Stimulated activated CD4-positive, alpha-beta T cell treated with anti-CD3 and anti-CD28 coated beads, Interleukin-12 subunit alpha, Interleukin-12 subunit beta, amount 100 ng/mL, for 48 hours (primary cell): Measurements from ENCODE around the gene C3orf62.

ENCODE experiments used
- DNase-seq, 3 donors: peaks; one replicate each; pipeline ENCODE4 v3.0.0-alpha.2; 2020; ENCODE audit warnings: low read depth in 2 of 3, low spot score in 1 of 3

The C3orf62 gene

DNA sequence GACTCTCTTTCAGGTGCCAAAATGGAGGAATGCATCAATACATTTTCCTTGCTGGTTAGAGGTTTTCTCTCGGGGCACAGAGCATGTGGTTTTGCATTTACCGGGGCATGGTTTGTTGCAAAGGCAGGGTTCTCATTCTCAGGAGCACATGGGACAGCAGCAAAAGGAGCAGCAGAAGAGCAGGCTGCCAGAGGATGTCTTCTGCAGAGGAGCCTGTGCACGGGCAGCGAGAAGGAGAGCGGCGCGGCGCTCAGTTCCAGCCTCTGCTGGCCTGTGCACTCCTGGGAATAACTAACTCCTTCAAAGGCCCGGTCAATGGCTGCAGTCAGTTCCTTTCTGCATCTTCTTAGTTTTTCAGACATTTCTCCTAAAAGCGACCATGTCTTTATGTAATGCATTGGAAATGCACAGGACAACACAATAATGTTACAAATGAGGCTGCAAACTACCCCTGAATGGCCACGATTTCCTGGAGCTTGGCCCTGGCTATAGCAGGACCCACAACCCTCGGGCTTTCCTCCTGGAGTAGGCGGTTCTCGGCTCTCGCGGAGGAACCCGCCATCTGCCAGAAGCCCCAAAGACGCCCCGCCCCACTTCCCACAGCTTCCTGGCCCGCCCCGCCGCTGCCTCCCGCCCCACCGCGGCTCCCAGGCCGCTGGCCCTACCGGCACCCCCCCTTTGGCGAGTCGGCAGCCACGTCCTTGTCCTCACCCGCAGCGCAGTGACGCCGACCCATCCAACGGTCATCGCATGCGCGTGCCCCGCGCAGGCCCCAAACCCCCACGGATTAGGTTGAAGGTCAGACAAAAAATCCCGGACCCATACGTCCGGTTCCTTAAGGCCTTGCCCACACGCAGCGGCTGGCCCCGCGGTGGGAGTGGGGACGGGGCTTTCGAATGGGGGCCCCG, at the start of gene C3orf62:
Gene C3orf62, minus strand, starts transcription at position 758 of the 908 bp plus-strand sequence. Its CDS starts 360 bp downstream, at position 398.
- peak; percentile 61 to 82 (median 67) for DNase-seq

DNA sequence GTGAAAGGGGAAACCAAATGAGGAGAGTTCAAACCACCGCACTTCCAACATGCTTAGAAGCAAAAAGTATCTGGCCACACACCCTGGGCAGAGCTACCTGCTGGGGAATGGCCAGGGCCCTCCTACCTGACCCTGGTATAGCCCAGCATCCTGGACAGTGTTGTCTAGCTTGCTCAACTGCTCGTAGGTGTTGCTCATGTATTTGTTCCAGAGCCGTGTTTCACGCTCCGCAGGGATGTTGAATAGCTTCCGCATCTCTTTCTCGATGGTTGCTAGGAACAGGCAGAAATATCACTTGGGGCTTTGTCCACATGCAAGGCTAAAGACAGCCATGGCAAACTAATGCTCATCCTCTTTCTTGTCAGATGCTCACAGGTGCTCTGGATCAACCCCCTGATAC, 47.7 kb upstream of the C3orf62 start:
- DNase-seq, result no peak

DNA sequence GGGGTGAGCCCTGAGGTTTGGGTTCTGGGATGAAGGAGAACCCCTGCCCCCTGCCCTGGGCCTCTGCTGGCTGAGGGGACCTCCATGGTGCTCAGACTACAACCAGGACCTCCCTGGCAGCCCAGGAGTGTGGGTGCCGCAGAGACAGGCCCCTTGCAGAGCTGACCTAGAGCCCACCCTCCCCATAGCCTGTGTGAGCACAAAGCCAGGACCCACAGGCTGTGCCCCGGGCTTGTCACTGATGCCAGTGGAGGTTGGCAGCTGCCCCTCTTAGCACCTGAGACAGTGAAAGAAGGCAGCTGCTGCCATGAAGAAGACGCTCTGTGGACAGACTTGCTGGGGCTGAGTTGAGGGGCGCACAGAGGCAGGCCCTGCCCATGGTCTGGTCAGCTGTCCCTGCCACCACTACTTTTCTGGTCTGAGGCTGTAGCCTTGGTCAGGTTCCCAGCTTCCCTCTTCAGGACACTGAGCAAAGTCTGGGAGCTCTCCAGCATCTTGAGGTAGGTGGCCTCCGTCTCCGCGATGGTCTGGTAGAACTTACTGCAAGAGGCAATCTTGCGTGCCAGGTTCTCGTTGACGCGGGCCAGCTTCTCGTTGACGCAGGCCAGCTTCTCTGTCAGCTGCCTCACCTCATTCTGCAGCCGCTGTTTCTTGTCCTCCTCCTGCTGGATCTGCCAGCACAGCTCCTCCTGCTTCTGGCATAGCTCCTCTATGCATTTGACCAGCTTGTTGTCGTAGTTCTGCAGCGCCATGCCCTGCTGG, 39.8 kb upstream of the C3orf62 start:
- DNase-seq, result no peak

DNA sequence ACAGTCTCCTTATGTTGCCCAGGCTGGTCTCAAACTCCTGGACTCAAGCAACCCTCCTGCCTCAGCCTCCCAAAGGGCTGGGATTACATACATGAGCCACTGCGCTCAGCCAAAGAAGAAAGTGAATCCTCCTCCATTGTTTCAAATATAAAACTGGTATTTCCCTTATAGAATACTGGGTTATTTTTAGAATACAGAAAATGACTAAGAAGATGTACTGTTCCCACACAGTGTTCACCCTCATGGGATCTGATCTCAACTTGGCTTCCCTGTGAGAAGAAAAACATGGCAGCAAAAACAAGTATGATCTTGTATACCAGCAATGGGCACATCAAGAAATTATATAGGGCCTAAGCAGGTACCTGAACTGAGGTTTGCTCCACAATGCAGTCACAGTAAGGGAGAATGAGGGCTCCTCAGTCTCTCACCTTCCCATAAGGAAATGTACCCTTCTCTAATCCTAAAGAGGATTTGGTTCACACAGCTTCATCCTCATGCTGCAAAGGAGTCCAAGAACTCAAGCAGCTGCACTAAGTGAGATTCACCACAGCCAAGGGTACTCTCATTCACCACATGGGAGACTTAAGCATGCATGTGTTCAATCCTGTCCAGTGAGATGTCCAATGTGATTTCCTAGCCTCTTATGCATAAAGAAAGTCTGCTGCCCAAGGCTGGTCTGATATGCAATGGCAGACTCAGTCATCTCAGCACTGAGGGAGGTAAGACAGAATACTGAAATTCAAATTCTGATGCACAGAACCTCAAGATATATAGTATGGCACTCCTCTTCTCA, 37.1 kb upstream of the C3orf62 start:
- DNase-seq, result no peak

DNA sequence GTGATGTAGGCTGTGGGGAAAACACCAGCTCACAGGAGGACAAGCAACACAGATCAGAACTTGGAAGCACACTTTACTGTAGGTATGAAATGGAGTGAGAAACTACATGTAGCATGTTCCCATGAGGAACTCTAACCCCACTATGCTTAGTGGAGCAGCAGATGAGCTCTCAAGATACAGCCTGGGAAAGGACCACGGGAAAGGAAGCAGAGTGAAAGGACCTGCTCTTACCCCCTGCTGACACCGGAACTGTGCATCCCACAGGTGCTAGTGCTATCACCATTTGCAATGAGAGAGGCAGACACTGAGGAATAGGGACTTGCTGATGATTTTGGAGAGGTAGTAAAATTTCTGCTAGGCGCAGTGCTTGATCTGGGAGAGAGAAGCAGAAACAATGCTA, 34.3 kb upstream of the C3orf62 start:
- no peak for DNase-seq

DNA sequence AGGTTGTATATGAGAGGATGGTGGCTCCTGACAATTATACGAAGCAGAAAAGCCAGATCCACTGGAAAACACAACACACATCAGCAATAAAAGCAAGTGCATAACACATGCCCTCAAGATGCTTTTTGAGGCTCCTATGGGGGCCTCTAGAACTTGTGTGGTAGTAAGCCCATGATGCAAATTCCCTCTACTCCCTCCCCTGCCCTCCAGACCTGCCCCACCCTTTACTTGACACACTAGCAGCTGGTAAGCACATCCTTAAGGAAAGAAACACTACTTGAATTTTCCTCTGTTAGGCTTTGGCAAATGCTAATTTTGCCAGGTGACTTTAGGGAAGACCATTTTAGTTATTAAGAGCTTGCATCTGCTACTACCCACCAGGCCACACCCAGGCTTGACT, 33.6 kb upstream of the C3orf62 start:
- no peak for DNase-seq

DNA sequence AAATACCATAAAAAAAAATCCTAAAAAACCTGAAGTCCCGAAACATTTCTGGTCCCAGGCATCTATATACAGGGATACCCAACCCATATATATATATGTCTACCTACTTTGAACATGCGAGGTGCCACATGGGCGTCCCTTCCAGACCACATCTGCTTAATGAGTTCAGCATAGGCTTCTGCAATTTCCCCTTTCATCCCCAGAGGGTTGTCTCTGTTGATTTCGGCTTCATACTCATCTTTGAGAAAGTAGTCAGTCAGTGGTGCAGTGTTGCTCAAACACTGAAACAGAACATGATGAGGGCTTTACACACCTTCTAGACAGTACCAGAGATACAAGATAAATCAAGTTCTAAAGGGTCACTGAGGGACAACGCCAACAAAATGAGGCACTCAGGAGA, 28.6 kb upstream of the C3orf62 start:
- DNase-seq, result no peak

DNA sequence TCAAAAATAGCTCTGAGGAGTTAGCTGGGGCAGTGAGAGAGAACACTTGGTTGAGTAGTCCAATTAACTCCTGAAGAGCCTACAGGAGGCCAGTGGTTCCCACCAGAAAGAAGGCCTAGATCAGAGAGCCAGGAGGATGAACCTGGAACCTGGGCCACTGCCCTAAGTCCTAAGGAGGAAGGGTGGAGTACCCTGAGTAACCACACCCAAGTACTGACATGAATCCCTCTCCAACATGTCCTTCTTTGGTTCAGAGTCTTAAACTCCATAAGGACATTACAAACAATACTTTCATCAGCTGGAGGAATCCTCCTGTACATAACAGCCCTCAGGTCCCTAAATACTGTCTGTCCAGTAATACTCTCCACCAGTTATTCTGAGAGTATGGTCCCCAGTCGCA, 25.6 kb upstream of the C3orf62 start:
- no peak for DNase-seq

DNA sequence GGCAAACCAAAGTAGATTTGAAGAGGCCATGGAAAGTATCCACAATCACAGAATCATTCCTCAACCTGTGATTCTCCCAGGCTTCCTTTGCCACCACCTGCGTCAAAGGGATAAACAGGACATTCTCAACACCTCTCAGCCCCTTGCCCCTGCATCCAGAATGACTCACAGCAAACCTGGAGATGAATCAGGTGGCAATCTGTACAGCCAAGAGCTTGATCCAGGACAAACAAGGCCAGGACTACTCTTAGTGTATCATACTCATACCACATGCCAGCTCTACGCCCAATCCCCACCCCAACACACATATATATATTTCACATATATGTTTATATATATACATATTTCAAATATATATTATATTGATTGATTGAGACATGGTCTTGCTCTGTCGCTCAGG, 23.6 kb upstream of the C3orf62 start:
- no peak for DNase-seq

DNA sequence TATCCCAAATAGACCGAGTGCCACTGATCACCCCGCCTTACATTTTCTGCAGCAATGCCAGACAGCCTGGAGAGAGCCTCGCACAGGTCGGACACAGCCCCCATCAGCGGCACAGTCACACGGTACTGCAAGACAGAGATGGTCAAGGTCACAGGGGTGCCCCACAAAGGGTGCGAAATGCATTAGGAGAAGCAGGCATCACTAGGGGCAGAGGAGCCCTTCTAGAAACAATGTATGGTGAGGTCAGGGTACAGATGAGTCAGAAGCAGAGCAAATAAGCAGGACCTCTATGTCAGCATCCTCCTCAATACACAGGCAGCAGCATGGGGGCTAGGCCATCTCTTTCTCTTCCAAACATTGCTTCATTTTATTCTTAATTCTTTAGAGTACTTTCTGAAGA, 21.5 kb upstream of the C3orf62 start:
- no peak for DNase-seq

DNA sequence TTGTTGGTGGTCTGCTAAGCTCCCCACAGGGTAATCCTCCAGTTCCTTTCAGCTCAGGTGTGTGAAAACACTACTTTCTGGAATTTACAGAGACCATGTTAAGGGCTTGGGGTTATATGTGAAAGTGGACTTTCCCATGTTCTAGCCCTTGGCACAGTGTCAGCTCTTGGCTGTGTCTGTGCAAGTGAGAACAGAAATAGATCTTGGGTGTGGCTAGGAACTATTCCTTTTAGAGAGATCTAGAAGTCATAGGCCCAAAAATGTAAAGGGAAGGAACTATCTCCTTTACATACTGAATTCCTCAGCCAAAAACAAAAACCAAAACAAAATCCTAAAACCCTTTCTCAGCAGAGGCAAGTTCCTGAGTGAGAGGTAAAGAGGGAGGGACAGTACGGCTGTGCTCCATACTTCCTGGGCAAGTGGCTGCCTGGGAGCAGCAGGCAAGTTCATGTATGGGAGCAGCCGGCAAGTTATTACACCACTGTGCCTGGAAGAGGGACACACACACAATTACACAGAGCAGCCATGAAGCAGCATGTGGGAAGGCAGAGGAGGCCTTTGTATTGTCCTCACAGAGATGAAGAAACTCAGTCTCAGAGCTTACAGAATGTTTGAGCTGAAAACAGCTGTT, 19.9 kb upstream of the C3orf62 start:
- no peak for DNase-seq

DNA sequence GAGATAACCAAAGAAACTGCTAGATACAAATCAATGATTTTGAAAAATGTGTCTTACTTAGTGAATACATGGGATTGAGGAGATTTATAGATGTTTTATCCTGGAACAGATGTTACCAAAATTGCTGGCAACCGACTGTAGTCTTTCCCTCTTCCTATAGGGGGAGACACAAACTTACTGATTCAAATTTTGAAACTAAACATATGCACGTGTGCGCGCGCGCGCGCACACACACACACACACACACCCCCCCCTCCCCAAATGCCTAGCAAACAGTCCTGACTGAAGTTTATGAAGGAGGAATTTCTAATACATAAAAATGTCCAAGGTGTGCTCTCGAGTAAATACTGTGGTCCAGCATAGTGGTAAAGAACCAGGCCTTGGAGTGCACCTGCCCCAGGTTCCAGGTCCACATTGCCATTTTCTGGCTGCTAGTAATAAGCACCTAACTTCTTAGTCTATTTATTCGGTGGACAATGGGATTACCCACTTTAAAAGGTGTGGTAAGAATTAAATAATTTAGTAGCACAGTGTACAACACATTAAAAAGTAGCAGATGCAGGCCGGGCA, 18.5 kb upstream of the C3orf62 start:
- peak in 1 of 3 donors; percentile 31 for DNase-seq

DNA sequence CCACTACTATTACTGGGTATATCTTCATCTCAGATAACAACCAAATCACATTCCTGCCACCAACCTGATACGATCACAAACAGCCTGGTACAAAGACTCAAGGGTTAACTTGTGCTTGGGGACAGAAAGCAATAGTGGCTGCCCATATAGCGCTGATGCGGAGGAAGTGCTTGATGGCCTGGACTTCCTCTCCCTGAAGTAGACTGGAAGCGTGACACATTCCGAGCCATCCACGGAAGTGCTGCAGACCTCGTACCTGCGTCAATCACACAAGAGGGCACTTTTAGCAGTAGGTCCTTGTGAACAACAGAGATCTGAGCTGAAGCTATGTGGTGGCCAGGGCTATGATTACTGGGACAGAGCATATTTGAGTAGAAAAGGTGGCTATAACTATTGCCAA, 17.3 kb upstream of the C3orf62 start:
- DNase-seq, result no peak

DNA sequence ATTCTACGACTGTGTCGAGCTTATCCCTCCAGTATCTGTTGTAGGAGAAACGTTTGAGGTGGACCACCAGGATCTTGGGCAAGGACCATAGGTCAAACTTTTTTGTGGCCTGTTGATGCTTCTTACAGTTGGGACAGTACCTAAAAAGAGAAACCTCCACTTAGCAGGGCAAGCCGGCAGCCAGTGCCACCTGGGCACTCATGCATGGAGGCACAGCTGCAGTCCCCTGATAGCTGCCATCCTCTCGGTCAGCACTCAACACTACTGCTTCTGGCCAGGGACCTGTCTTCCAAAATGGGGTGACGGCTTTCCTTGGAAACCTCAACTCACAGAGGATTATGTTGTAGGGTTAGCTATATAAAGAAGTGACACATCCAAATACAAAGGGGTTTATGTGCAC, 7.0 kb upstream of the C3orf62 start:
- DNase-seq, result no peak

DNA sequence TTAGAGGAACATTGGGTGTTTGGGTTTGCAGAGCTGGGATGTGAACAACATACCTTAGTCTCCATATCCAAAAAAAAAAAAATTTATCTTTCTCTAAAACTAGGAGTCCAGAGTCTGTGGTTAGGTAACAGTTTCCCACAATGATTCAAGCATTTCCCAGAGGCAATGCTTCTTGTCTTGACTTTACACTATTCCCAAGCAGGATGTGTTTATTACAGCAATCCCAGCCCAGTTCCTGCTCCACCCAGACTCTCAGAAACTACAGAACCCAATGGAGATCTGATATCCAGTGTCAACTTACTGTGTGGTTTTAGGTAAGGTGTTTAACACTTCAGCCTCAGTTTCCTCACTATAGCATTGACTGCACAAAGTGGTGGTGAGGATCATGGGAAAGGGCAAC, 2.3 kb upstream of the C3orf62 start:
- no peak for DNase-seq

DNA sequence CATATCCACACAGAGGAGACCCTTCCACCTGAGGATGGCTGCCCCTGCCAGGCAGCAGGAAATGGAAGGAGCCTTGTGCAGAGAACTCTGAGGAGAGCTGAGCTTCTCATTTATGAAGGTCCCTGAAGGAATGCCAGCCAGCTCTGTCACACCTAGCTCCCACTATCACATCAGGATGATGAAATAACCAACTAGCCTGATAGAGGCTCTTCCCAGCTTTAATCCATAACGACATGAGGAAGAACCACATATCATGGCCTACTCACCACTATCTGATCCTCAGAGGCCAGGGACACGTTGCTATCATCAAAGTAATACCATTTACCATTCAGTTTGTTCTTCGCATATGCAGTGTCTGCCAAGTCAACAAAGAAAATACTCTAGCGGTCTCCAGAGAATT, 1.5 kb upstream of the C3orf62 start:
- no peak for DNase-seq

DNA sequence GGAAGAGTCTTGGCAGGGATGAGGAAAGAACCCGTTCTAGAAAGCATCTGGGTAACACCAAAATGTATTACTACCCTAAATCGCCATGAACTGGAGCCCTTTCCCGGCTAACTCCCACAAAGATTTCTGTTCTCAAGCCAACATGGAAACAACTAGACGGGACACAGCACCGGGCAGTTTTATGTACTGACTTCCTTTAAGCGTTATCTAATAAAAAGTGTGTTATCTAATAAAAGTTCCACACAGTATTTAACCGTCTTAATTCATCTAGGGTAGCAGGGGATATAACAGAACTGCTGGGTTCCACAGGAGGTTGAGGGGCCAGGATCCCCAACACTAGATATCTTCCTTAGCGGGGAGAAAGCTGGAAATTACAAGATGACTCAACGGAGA, 347 bp upstream of the C3orf62 start:
- no peak for DNase-seq

DNA sequence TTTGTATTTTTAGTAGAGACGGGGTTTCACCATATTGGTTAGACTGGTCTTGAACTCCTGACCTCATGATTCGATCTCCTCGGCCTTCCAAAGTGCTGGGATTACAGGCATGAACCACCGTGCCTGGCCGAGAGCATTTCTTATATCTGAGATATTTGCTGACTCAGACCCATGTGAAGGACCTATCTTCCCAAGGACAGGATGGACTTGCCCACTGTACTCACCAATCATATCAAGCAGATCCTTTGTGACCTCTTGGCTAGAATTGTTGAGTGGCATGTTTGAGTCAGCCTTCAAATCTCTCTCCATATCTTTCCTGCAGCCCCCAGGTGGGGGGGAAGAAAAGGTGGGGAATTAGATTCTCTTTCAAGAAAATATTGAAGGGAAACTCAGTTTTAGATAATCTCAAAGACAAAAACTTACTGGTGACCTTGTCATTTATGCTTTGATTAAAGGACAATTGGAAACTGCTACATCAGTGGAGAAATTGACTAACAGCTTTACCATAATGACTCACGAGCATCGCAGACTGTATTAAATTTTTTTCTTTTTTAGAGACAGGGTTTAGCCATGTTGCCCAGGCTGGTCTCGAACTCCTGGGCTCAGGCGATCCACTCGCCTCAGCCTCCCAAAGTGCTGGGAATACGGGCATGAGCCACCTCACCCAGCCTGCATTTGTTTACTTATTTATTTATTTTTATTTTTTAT, 3.1 kb downstream of the C3orf62 start:
- DNase-seq, result no peak

DNA sequence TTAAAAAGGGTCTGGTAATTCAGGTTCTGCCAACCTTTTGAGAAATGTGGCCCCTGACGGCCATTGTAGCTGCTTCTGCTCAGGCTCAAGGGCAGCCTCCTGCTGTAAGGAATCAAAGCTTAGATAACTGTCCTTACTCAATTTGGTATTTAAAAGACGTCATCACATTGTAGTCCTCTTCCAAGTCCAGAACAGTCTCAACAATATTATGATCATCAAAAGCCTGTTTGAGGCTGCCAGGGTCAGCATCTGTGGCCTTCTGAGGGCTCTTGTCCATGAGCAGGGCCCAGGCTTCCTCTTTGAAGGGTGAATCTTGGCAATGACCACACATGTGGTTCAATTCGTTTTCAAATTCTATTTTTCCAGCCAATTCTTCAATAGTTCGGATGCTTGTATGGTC, 6.0 kb downstream of the C3orf62 start:
- DNase-seq, result no peak

DNA sequence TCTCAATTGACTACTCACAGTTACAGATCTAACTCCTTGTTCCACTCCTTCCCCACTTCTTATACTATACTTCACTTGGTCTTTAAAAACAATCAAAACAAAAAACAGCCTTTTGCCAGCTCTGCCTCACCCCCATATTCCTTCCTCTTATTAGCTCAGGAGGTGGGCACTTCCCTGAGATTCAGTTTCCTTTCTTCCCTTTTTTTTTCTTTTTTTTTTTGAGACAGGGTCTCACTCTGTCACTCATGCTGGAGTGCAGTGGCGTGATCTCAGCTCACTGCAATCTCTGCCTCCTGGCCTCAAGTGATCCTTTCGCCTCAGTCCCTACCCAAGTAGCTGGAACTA, 6.9 kb downstream of the C3orf62 start:
- no peak for DNase-seq
